Stimulated activated CD4-positive, alpha-beta T cell treated with anti-CD3 and anti-CD28 coated beads, Interleukin-1b, Interleukin-23, amount 100 ng/mL, for 4 hours (primary cell): ENCODE measurements around the gene BPIFB4.
A peak's percentile ranks its signal among the peaks of the same experiment; 100 is the strongest.
"Not testable (repeated sequence)": the region's sequence is repeated elsewhere in the genome, so short reads cannot be mapped to it uniquely, and the experiment has no call there.

Experiments used
- DNase-seq, 2 donors: peaks; one replicate each; pipeline ENCODE4 v3.0.0-alpha.2; 2020; ENCODE audit warnings: low read depth in 2 of 2

BPIFB4 gene

GRCh38 chr20:33086052-33086722 lies 6.7 kb downstream of the BPIFB4 start:
- DNase-seq = no peak

- no peak for DNase-seq
These were observed 11.7 kb downstream of the BPIFB4 start for GRCh38 chr20:33091147-33091546.

GRCh38 chr20:33091693-33092092 lies 12.2 kb downstream of the BPIFB4 start:
- no peak for DNase-seq

GRCh38 chr20:33092361-33092760 lies 12.9 kb downstream of the BPIFB4 start:
- no peak for DNase-seq

- DNase-seq = no peak
These were observed 13.6 kb downstream of the BPIFB4 start for GRCh38 chr20:33093074-33093473.

GRCh38 chr20:33093582-33093981 lies 14.1 kb downstream of the BPIFB4 start:
- DNase-seq = no peak

- DNase-seq = no peak
These were observed 15.8 kb downstream of the BPIFB4 start for GRCh38 chr20:33095249-33095648.

- DNase-seq = peak; percentile 5 to 28
These were observed 16.6 kb downstream of the BPIFB4 start for GRCh38 chr20:33095902-33096584.

GRCh38 chr20:33097001-33097400 lies 17.6 kb downstream of the BPIFB4 start:
- no peak for DNase-seq

GRCh38 chr20:33099843-33100538 lies 20.5 kb downstream of the BPIFB4 start:
- no peak for DNase-seq

GRCh38 chr20:33103556-33103955 lies 24.1 kb downstream of the BPIFB4 start:
- DNase-seq = no peak

GRCh38 chr20:33104336-33104735 lies 24.9 kb downstream of the BPIFB4 start:
- no peak for DNase-seq

- DNase-seq = no peak
These were observed 26.0 kb downstream of the BPIFB4 start for GRCh38 chr20:33105316-33105924.

GRCh38 chr20:33106058-33106620 lies 26.7 kb downstream of the BPIFB4 start:
- not testable (repeated sequence) for DNase-seq

GRCh38 chr20:33108661-33109060 lies 29.2 kb downstream of the BPIFB4 start:
- DNase-seq = no peak

GRCh38 chr20:33110147-33110825 lies 30.8 kb downstream of the BPIFB4 start:
- DNase-seq = no peak

- no peak for DNase-seq
These were observed 31.9 kb downstream of the BPIFB4 start for GRCh38 chr20:33111306-33111705.

- DNase-seq = no peak
These were observed 33.3 kb downstream of the BPIFB4 start for GRCh38 chr20:33112547-33113386.

- no peak for DNase-seq
These were observed 34.0 kb downstream of the BPIFB4 start for GRCh38 chr20:33113387-33113908.

- DNase-seq = not testable (repeated sequence)
These were observed 36.1 kb downstream of the BPIFB4 start for GRCh38 chr20:33115501-33115900.
